ENCODE results near the gene GLP1R.

DNA sequence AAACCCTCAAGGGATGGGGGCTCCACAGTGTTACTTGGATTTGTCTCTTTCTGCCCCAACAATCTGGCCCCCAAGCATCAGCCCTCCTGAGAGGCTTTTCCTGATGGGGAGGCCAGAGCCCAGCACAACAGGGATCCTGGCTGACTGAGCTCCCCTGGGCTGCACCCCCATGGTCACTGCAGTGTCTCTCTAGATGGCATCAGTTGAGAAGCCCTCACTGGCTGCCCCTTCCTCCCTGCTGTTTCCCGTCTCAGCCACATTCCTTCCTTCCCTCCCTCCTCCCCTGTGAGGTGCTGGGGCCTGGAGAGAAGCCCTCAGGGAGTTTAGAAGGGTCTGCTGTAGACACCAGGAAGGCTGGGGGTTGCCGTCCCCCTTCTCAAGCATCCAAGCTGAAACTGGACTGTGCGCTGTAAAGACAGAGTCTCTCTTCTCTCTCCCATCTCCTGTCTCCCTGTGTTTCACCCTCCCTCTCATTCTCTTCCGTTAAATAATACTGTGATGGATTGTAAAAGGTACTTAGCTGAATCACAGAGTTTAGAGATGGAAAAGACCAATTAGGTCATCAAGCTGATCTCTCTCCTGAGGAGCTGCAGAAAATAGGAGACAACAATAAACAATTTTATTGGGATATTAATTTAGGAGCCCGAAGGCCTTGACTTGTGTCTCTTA is 36.7 kb downstream of the GLP1R start:
- TF ChIP-seq HDGF (IDR thresholded peaks at IDR 0.05; ENCODE audit: borderline replicate concordance) = no peak
- TF ChIP-seq BHLHE40 (IDR thresholded peaks at IDR 0.05; ENCODE audit: borderline replicate concordance) = no peak
- TF ChIP-seq TARDBP (IDR thresholded peaks at IDR 0.05) = no peak
- TF ChIP-seq ARNT (IDR thresholded peaks at IDR 0.05) = no peak
- TF ChIP-seq LEF1 (IDR thresholded peaks at IDR 0.05; ENCODE audit: borderline replicate concordance) = no peak
